SK-N-SH (cell line): ENCODE data around the gene ADAM30. TPM values are rescaled to one million over a fixed set of nuclear protein-coding genes. Genes with fewer than 3 reads are reported as not detected.

Source experiments
- CTCF ChIA-PET: fragments of 300-600, 350-600 bp; formaldehyde crosslinking; extraction: SDS; loops from one replicate; lab custom pipeline; 2021; lab: Yijun Ruan, JAX
- POLR2A ChIA-PET: fragments of 350-600 bp; sonication (Branson Sonifier 250); formaldehyde crosslinking; extraction: SDS; loops from one replicate; lab custom pipeline; 2020; ENCODE audit warnings: antibody characterized with exemption, inconsistent platforms; lab: Yijun Ruan, JAX
- DNase-seq: peaks from one replicate; pipeline ENCODE4 v3.0.0; 2012
- H2AFZ ChIP-seq: fragments of 200-600 bp; sonication (generic); 2 replicates; pipeline ENCODE4 v1.8.1; 2016; ENCODE audit warnings: antibody characterized with exemption, mild to moderate bottlenecking, low read depth
- H3F3A ChIP-seq: fragments of 200-600 bp; sonication (generic); replicated peaks from 2 replicates; pipeline ENCODE3; 2016; ENCODE audit warnings: antibody characterized with exemption, mild to moderate bottlenecking; ENCODE audit not compliant: insufficient read depth
- H3K27ac ChIP-seq, 2 experiments: fragments of 200-500 bp in 1 of 2; fragments of 200-600 bp in 1 of 2; sonication (Bioruptor generic) in 1 of 2; sonication (generic), shearing (Covaris generic) in 1 of 2; 2 replicates each; pipeline versions ENCODE4 v1.5.1 to v1.6.1; 2014 to 2016; ENCODE audit warnings: low read depth in 2 of 2, inconsistent platforms in 1 of 2, low read length in 1 of 2, mild to moderate bottlenecking in 1 of 2, mixed read lengths in 1 of 2
- H3K27me3 ChIP-seq: fragments of 200-600 bp; sonication (generic), shearing (Covaris generic); 2 replicates; pipeline ENCODE4 v1.6.1; 2016; ENCODE audit warnings: mixed run types; ENCODE audit not compliant: insufficient read depth
- H3K36me3 ChIP-seq, 2 experiments: fragments of 200-500 bp in 1 of 2; fragments of 200-600 bp in 1 of 2; sonication (Bioruptor generic) in 1 of 2; sonication (generic) in 1 of 2; replicated peaks in 1 of 2; 2 replicates each; pipeline versions ENCODE3 to v1.5.1; 2014 to 2016; ENCODE audit warnings: low read length in 1 of 2, mild to moderate bottlenecking in 1 of 2; ENCODE audit not compliant: insufficient read depth in 2 of 2, control insufficient read depth in 1 of 2
- H3K4me1 ChIP-seq, 2 experiments: fragments of 200-500 bp in 1 of 2; fragments of 200-600 bp in 1 of 2; sonication (Bioruptor generic) in 1 of 2; sonication (generic), shearing (Covaris generic) in 1 of 2; 2 replicates each; pipeline versions ENCODE4 v1.5.1 to v1.6.1; 2014 to 2016; ENCODE audit warnings: low read depth in 1 of 2, low read length in 1 of 2, mixed run types in 1 of 2; ENCODE audit not compliant: insufficient read depth in 2 of 2, control insufficient read depth in 1 of 2
- H3K4me2 ChIP-seq: fragments of 200-600 bp; sonication (generic), shearing (Covaris generic); 2 replicates; pipeline ENCODE4 v1.6.1; 2017; ENCODE audit warnings: mixed run types
- H3K4me3 ChIP-seq, 2 experiments: fragments of 200-500 bp in 1 of 2; fragments of 200-600 bp in 1 of 2; sonication (Bioruptor generic) in 1 of 2; sonication (generic), shearing (Covaris generic) in 1 of 2; 2 replicates each; pipeline versions ENCODE4 v1.5.1 to v1.8.1; 2014 to 2016; ENCODE audit warnings: low read depth in 2 of 2, inconsistent platforms in 1 of 2, low read length in 1 of 2, mild to moderate bottlenecking in 1 of 2, mixed read lengths in 1 of 2, moderate library complexity in 1 of 2
- H3K79me2 ChIP-seq: fragments of 200-600 bp; sonication (generic); 2 replicates; pipeline ENCODE4 v1.8.1; 2017; ENCODE audit warnings: mild to moderate bottlenecking; ENCODE audit not compliant: insufficient read depth
- H3K9ac ChIP-seq: fragments of 200-600 bp; sonication (generic); 2 replicates; pipeline ENCODE4 v1.6.1; 2017; ENCODE audit warnings: mixed run types
- H3K9me2 ChIP-seq: fragments of 200-600 bp; sonication (generic); 2 replicates; pipeline ENCODE4 v1.6.1; 2017; ENCODE audit warnings: mixed run types
- H3K9me3 ChIP-seq: fragments of 200-600 bp; sonication (generic); 2 replicates; pipeline ENCODE4 v1.6.1; 2017; ENCODE audit warnings: mixed run types, mild to moderate bottlenecking, moderate library complexity
- H4K20me1 ChIP-seq: fragments of 200-600 bp; sonication (generic); 2 replicates; pipeline ENCODE4 v1.6.1; 2017; ENCODE audit warnings: mild to moderate bottlenecking, mixed run types; ENCODE audit not compliant: insufficient read depth
- EZH2phosphoT487 ChIP-seq: fragments of 200-600 bp; sonication (generic); IDR thresholded peaks from 2 replicates; pipeline ENCODE4 v1.6.1; 2017; ENCODE audit warnings: low read depth, mixed run types, mild to moderate bottlenecking, antibody characterized with exemption, moderate library complexity, borderline replicate concordance
- FOXM1 ChIP-seq: IDR thresholded peaks from 2 replicates; pipeline ENCODE4 v1.4.0; 2012; ENCODE audit warnings: low read depth, mild to moderate bottlenecking
- GABPA ChIP-seq: IDR thresholded peaks from 2 replicates; pipeline ENCODE4 v1.4.0; 2012; ENCODE audit warnings: low read depth, mild to moderate bottlenecking
- JUND ChIP-seq: IDR thresholded peaks from 2 replicates; pipeline ENCODE4 v1.4.0; 2012
- NRF1 ChIP-seq: IDR thresholded peaks from 2 replicates; pipeline ENCODE4 v1.6.1; 2012; ENCODE audit warnings: low read depth, mild to moderate bottlenecking, low read length
- POLR2AphosphoS5 ChIP-seq: IDR thresholded peaks from 2 replicates; pipeline ENCODE4 v1.6.1; 2012; ENCODE audit warnings: low read depth, low read length
- REST ChIP-seq: IDR thresholded peaks from 2 replicates; pipeline ENCODE4 v1.6.1; 2012; ENCODE audit warnings: mild to moderate bottlenecking, low read depth, low read length, moderate library complexity
- USF2 ChIP-seq: fragments of 150-350 bp; IDR thresholded peaks from 2 replicates; pipeline ENCODE4 v1.6.1; 2017; ENCODE audit warnings: antibody characterized with exemption, low read length, low read depth, borderline replicate concordance
- WGBS: methylation state at CpG from one replicate; pipeline ENCODE4 v1.1.6; 2017; ENCODE audit warnings: low lambda C conversion rate; 5-methylcytosine and 5-hydroxymethylcytosine counted together
- polyA plus RNA-seq, 3 experiments: library from polyadenylated mRNA; depleted of rRNA; stranded (reverse); fragments of >200 nt; gene quantifications; 2 replicates each; pipeline ENCODE4 v1.2.3, GENCODE V29; 2012

Gene ADAM30
- polyA plus RNA-seq, 1 of the 3 experiments (the other 2 are of a cell fraction): not detected

GRCh38 chr1:119935915-119936314 lies 39.6 kb upstream of the ADAM30 start:
- POLR2A ChIA-PET: no interaction called here
- no peak for DNase-seq
- no peaks in the 10 kb centered on the region for H3K27me3 ChIP-seq
- no peaks in the 10 kb centered on the region for H3K9me2 ChIP-seq
- no peak overlapping the region for H3K9ac ChIP-seq
- H3K4me3 ChIP-seq: no peak overlapping the region
- H3K27ac ChIP-seq: no peak overlapping the region
- no peaks in the 10 kb centered on the region for H3K9me3 ChIP-seq
- H4K20me1 ChIP-seq: no peaks in the 10 kb centered on the region
- H3K36me3 ChIP-seq: peaks cover 78 to 88% of the 10 kb centered on the region in 2 experiments
- H3K4me1 ChIP-seq: no peaks in the 10 kb centered on the region
- H3K4me2 ChIP-seq: no peak overlapping the region
- CTCF ChIA-PET: interaction anchor here (1.1 kb wide), 1 partner anchor 11 kb away, joined by 5 read pairs; no protein-coding TSS in a partner anchor
- H3K79me2 ChIP-seq: peaks cover 10% of the 10 kb centered on the region; the same call in 1 of the 2 replicates
- H2AFZ ChIP-seq: no peak overlapping the region
- peaks cover 5% of the 10 kb centered on the region for H3F3A ChIP-seq
- WGBS: 88% methylated on average over 2 of the region's 2 CpGs
- TF ChIP-seq REST: no peak
- no peak for TF ChIP-seq USF2
- no peak for TF ChIP-seq FOXM1
- no peak for TF ChIP-seq POLR2AphosphoS5
- no peak for TF ChIP-seq EZH2phosphoT487
- TF ChIP-seq NRF1: no peak
- TF ChIP-seq GABPA: no peak

GRCh38 chr1:119935373-119935772 lies 39.1 kb upstream of the ADAM30 start:
- H3F3A ChIP-seq: peaks cover 5% of the 10 kb centered on the region
- no peak for TF ChIP-seq JUND
- TF ChIP-seq, all 33 proteins: peak for 0
- WGBS: 72% methylated on average over 1 of the region's 1 CpG
- Histone ChIP-seq H3K27me3 (no peaks in the 10 kb centered on the region), H3K36me3 (peaks cover 76 to 85% of the 10 kb centered on the region in 2 experiments), H3K4me1 (no peaks in the 10 kb centered on the region), H2AFZ (no peak overlapping the region), H3K4me3 (no peak overlapping the region), H3K9me2 (no peaks in the 10 kb centered on the region), H4K20me1 (no peaks in the 10 kb centered on the region), H3K27ac (no peak overlapping the region), H3K4me2 (no peak overlapping the region), H3K9me3 (no peaks in the 10 kb centered on the region), H3K79me2 (peaks cover 10% of the 10 kb centered on the region; the same call in 1 of the 2 replicates), H3K9ac (no peak overlapping the region)
- ChIA-PET POLR2A (no interaction called here), CTCF (interaction anchor here (1.3 to 2.4 kb wide), 3 partner anchors 8 to 65 kb away, joined by 4 to 17 read pairs (median 5); no protein-coding TSS in a partner anchor)
- DNase-seq: no peak
